Muscle of arm (tissue), 12 donors: ENCODE data around the gene ZNF532. TPM values are rescaled to one million over a fixed set of nuclear protein-coding genes. Genes with fewer than 3 reads are reported as not detected.

Source experiments
- DNase-seq: peaks from one replicate; pipeline ENCODE4 v3.0.0-alpha.2; 2013
- polyA plus RNA-seq, 12 donors: library from polyadenylated mRNA; unstranded; fragments of 120-200 nt; gene quantifications; one replicate each; pipeline ENCODE4 v1.2.1, GENCODE V29; 2013; ENCODE audit not compliant: insufficient read length in 12 of 12

Gene ZNF532
- polyA plus RNA-seq, 12 donors = 49.7 to 128 (median 68.7) TPM; not detected in 1

GRCh38 chr18:59029663-59030429 is 165.2 kb downstream of the ZNF532 start:
- no peak for DNase-seq

GRCh38 chr18:59032308-59032707 is 167.6 kb downstream of the ZNF532 start:
- DNase-seq = no peak

DNA sequence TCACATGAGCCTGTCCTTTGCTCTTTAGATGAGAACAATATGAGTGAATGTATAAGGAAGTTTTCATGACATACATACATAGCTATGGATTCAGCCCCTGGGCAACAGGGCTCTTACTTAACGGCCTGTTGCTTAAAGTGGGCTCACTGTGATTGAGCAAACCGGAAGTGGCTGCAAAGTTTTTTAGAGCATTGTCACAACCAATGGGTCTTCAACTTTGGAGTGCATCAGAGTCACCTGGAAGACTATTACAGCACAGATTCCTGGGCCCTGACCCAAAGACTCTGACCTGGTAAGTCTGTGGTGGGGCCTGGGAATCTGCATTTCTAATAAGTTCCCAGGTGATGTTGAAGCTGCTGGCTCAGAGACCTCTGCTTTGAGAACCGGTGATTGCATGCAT is 168.7 kb downstream of the ZNF532 start:
- DNase-seq = no peak

DNA sequence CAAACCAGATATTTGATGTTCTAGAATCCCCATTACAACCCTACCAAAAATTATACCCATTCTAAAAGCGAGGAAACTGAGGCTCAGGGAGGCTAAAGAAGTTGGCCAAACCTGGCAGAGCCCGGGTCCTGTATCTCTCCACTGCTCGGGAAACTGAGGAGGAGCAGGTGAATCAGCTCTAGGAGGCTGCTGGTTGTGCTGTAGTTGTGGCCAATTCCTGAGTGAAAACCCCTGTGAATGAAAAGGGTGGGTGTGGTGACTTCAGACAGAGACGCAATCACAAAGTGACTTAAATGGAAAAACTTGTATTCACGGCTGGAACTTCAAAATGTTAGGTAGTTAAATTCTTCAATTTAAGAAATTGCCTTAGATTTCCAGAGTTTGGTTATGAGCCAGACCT is 169.3 kb downstream of the ZNF532 start:
- no peak for DNase-seq

- DNase-seq = no peak
Measured at GRCh38 chr18:59035591-59035990, 170.9 kb downstream of the ZNF532 start.

Other genes with a start within 250 kb of the ZNF532 start
- gene ALPK2, start 235.8 kb upstream of the ZNF532 start, polyA plus RNA-seq = 10 to 100 TPM in 9 of 12 donors, 1 to 10 TPM in 2, not detected in 1; 4.8 to 43.6 (median 30.4) TPM
- 10 to 100 TPM in 10 of 12 donors, 1 to 10 TPM in 1, not detected in 1; 9.4 to 20.8 (median 18.8) TPM for gene MALT1, start 193.4 kb upstream of the ZNF532 start, polyA plus RNA-seq